ENCODE measurements around the gene WAS. TPM values are rescaled to one million over a fixed set of nuclear protein-coding genes. Genes with fewer than 3 reads are reported as not detected.
"Not testable (repeated sequence)": the region's sequence is repeated elsewhere in the genome, so short reads cannot be mapped to it uniquely, and the experiment has no call there.

The WAS gene
- total RNA-seq, 3 donors from 2014 or later (not counting 1 experiment from before 2014, with no cell fraction given): 136 to 149 (median 141) TPM

GRCh38 chrX:48677516-48677915, 6.1 kb upstream of the WAS start:
- WGBS (ENCODE audit: insufficient coverage): 76% methylated on average over 8 of the region's 10 CpGs
- Mint-ChIP-seq H3K9me3 (no peaks in the 10 kb centered on the region), H3K36me3 (no peaks in the 10 kb centered on the region), H3K4me1 (peaks cover 4 to 15% of the 10 kb centered on the region in 2 donors), H3K27me3 (ENCODE audit: low read depth in 2 of 2) (no peaks in the 10 kb centered on the region), H3K27ac (peak overlapping the region; percentile 87 to 92), H3K4me3 (peak overlapping the region; percentile 87)
- no peak overlapping the region for H3K4me3 ChIP-seq (ENCODE audit: low read length)
- TF ChIP-seq CTCF (IDR thresholded peaks at IDR 0.05): no peak
- no peak overlapping the region for H3K27ac ChIP-seq (ENCODE audit: low read length)
- H3K4me1 ChIP-seq (ENCODE audit: control insufficient read depth, insufficient read depth, low read length): peaks cover 25% of the 10 kb centered on the region
- H3K9me3 ChIP-seq (ENCODE audit: control insufficient read depth, insufficient read depth, low read length): no peaks in the 10 kb centered on the region
- H3K27me3 ChIP-seq (ENCODE audit: control insufficient read depth, insufficient read depth, low read length): no peaks in the 10 kb centered on the region
- ATAC-seq: no peak
- no peaks in the 10 kb centered on the region for H3K36me3 ChIP-seq (ENCODE audit: control insufficient read depth, insufficient read depth, low read length)
- intact Hi-C loops (cut with micrococcal nuclease): loop anchor here (2.0 kb wide), 2 partner anchors 19 to 125 kb away; partner anchors contain the start of genes HDAC6 and SUV39H1
- DNase-seq: no peak

- H3K9me3 Mint-ChIP-seq; H3K36me3 Mint-ChIP-seq; H3K27ac ChIP-seq (ENCODE audit: low read length); DNase-seq; H3K4me3 ChIP-seq (ENCODE audit: low read length); ATAC-seq; H3K27me3 Mint-ChIP-seq (ENCODE audit: low read depth in 2 of 2); H3K36me3 ChIP-seq (ENCODE audit: control insufficient read depth, insufficient read depth, low read length); H3K4me3 Mint-ChIP-seq; H3K27me3 ChIP-seq (ENCODE audit: control insufficient read depth, insufficient read depth, low read length); H3K9me3 ChIP-seq (ENCODE audit: control insufficient read depth, insufficient read depth, low read length); intact Hi-C loops (cut with micrococcal nuclease): not testable (repeated sequence)
- H3K4me1 ChIP-seq (ENCODE audit: control insufficient read depth, insufficient read depth, low read length): peaks cover 45% of the 10 kb centered on the region
- peaks cover 24 to 38% of the 10 kb centered on the region in 2 donors for H3K4me1 Mint-ChIP-seq
- WGBS (ENCODE audit: insufficient coverage): 8% methylated on average over 1 of the region's 2 CpGs
- peak overlapping the region in 1 of 2 donors; percentile 43 for H3K27ac Mint-ChIP-seq
These were observed 3.1 kb upstream of the WAS start for GRCh38 chrX:48680467-48680866.

- peak overlapping the region in 1 of 2 donors; percentile 43 for H3K27ac Mint-ChIP-seq
- 100% methylated on average over 4 of the region's 6 CpGs for WGBS (ENCODE audit: insufficient coverage)
- H3K4me3 ChIP-seq (ENCODE audit: low read length); H3K27ac ChIP-seq (ENCODE audit: low read length); H3K36me3 Mint-ChIP-seq; DNase-seq; H3K4me3 Mint-ChIP-seq; H3K36me3 ChIP-seq (ENCODE audit: control insufficient read depth, insufficient read depth, low read length); ATAC-seq; intact Hi-C loops (cut with micrococcal nuclease); H3K9me3 ChIP-seq (ENCODE audit: control insufficient read depth, insufficient read depth, low read length); H3K27me3 ChIP-seq (ENCODE audit: control insufficient read depth, insufficient read depth, low read length); H3K27me3 Mint-ChIP-seq (ENCODE audit: low read depth in 2 of 2); H3K9me3 Mint-ChIP-seq: not testable (repeated sequence)
- H3K4me1 ChIP-seq (ENCODE audit: control insufficient read depth, insufficient read depth, low read length): peaks cover 45% of the 10 kb centered on the region
- peaks cover 23 to 43% of the 10 kb centered on the region in 2 donors for H3K4me1 Mint-ChIP-seq
These were observed 2.7 kb upstream of the WAS start for GRCh38 chrX:48680925-48681324.

GRCh38 chrX:48681539-48682183, 1.9 kb upstream of the WAS start:
- Mint-ChIP-seq H3K4me3 (no peak overlapping the region), H3K9me3 (no peaks in the 10 kb centered on the region), H3K27me3 (ENCODE audit: low read depth in 2 of 2) (no peaks in the 10 kb centered on the region), H3K36me3 (no peaks in the 10 kb centered on the region), H3K27ac (no peak overlapping the region), H3K4me1 (peaks cover 21 to 45% of the 10 kb centered on the region in 2 donors)
- ATAC-seq (no peak), DNase-seq (no peak)
- WGBS (ENCODE audit: insufficient coverage): 94% methylated on average over 9 of the region's 10 CpGs
- H3K4me3 ChIP-seq (ENCODE audit: low read length): no peak overlapping the region
- peaks cover 10% of the 10 kb centered on the region for H3K36me3 ChIP-seq (ENCODE audit: control insufficient read depth, insufficient read depth, low read length)
- no peak overlapping the region for H3K27ac ChIP-seq (ENCODE audit: low read length)
- H3K9me3 ChIP-seq (ENCODE audit: control insufficient read depth, insufficient read depth, low read length): no peaks in the 10 kb centered on the region
- peaks cover 50% of the 10 kb centered on the region for H3K4me1 ChIP-seq (ENCODE audit: control insufficient read depth, insufficient read depth, low read length)
- no peaks in the 10 kb centered on the region for H3K27me3 ChIP-seq (ENCODE audit: control insufficient read depth, insufficient read depth, low read length)
- intact Hi-C loops (cut with micrococcal nuclease): no loop called here
- TF ChIP-seq CTCF (IDR thresholded peaks at IDR 0.05): no peak

- Mint-ChIP-seq H3K27ac (peak overlapping the region; percentile 88 to 93), H3K4me1 (peaks cover 21 to 47% of the 10 kb centered on the region in 2 donors)
- H3K27me3 ChIP-seq (ENCODE audit: control insufficient read depth, insufficient read depth, low read length); H3K36me3 Mint-ChIP-seq; H3K9me3 Mint-ChIP-seq; H3K4me3 Mint-ChIP-seq; DNase-seq; intact Hi-C loops (cut with micrococcal nuclease); H3K9me3 ChIP-seq (ENCODE audit: control insufficient read depth, insufficient read depth, low read length); H3K27me3 Mint-ChIP-seq (ENCODE audit: low read depth in 2 of 2); H3K4me3 ChIP-seq (ENCODE audit: low read length); ATAC-seq: not testable (repeated sequence)
- 93% methylated on average over 12 of the region's 12 CpGs for WGBS (ENCODE audit: insufficient coverage)
- Histone ChIP-seq H3K36me3 (ENCODE audit: control insufficient read depth, insufficient read depth, low read length) (peaks cover 19% of the 10 kb centered on the region), H3K4me1 (ENCODE audit: control insufficient read depth, insufficient read depth, low read length) (peaks cover 43% of the 10 kb centered on the region), H3K27ac (ENCODE audit: low read length) (peak overlapping the region; percentile 95)
These were observed 804 bp upstream of the WAS start for GRCh38 chrX:48682795-48683194.
